Glutamatergic neuron (in vitro differentiated cells): ENCODE measurements around the gene CASKIN2. TPM values are rescaled to one million over a fixed set of nuclear protein-coding genes. Genes with fewer than 3 reads are reported as not detected.

Experiments
- DNase-seq: peaks from one replicate; pipeline ENCODE4 v3.0.0; 2022
- H3K27ac Mint-ChIP-seq: one replicate; pipeline ENCODE4 v1.8.0; 2020; ENCODE audit warnings: mild to moderate bottlenecking, mixed read lengths, inconsistent platforms; ENCODE audit not compliant: unreplicated experiment
- H3K27me3 Mint-ChIP-seq: one replicate; pipeline ENCODE4 v1.8.0; 2020; ENCODE audit warnings: mild to moderate bottlenecking, moderate library complexity, mixed read lengths, inconsistent platforms; ENCODE audit not compliant: unreplicated experiment
- H3K36me3 Mint-ChIP-seq: one replicate; pipeline ENCODE4 v1.8.0; 2020; ENCODE audit warnings: mild to moderate bottlenecking, mixed read lengths, inconsistent platforms; ENCODE audit not compliant: unreplicated experiment
- H3K4me1 Mint-ChIP-seq: one replicate; pipeline ENCODE4 v1.8.0; 2020; ENCODE audit warnings: mild to moderate bottlenecking, low read depth, mixed read lengths, inconsistent platforms; ENCODE audit not compliant: unreplicated experiment
- H3K4me3 Mint-ChIP-seq: one replicate; pipeline ENCODE4 v1.8.0; 2020; ENCODE audit warnings: mild to moderate bottlenecking, mixed read lengths, inconsistent platforms; ENCODE audit not compliant: unreplicated experiment
- H3K9me3 Mint-ChIP-seq: one replicate; pipeline ENCODE4 v1.8.0; 2020; ENCODE audit warnings: mild to moderate bottlenecking, moderate library complexity, mixed read lengths, inconsistent platforms; ENCODE audit not compliant: unreplicated experiment
- total RNA-seq: library from RNA; stranded (reverse); fragmentation: NEBNext Ultra II Directional; extraction: Animal tissue kit (Norgen Biotek cat#: 25700); gene quantifications from one replicate; pipeline ENCODE4 v1.2.1, GENCODE V29; 2021; ENCODE audit not compliant: unreplicated experiment
- TF ChIP-seq, protein P1 (sequence below): fragments of 200-600 bp; sonication (generic); IDR thresholded peaks from one replicate; pipeline ENCODE4 v1.5.0; 2021; ENCODE audit not compliant: partially characterized antibody, unreplicated experiment

The CASKIN2 gene
- total RNA-seq, 1 donor from 2014 or later = 22.1 TPM

DNA sequence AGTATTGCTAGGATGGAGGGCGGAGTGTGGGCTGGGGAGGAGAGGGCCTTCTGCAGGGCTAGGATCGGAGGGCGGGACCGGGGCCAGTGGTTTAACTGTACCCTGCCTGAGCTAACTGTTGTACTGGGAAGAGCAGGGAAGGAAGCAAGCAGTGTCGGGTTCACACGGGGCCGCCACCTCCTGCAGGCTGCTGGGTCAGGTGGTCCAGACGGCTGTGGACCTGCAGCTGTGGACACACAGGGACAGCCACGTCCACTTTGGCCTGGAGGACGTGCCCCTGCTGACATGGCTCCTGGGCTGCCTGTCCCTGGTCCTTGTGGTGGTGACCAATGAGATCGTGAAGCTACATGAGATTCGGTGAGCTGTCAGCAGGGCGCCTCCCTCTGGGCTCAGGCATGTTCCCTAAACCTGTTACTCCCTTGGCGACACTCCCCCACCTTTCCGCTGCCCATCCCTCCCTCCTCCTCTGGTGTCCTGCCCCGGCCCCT lies 16.6 kb downstream of the CASKIN2 start:
- Mint-ChIP-seq H3K27ac (no peak overlapping the region), H3K36me3 (no peaks in the 10 kb centered on the region), H3K4me3 (no peak overlapping the region), H3K9me3 (peaks cover 7% of the 10 kb centered on the region), H3K27me3 (peaks cover 2% of the 10 kb centered on the region), H3K4me1 (peaks cover 3% of the 10 kb centered on the region)
- DNase-seq = no peak
- TF ChIP-seq, protein P1, sequence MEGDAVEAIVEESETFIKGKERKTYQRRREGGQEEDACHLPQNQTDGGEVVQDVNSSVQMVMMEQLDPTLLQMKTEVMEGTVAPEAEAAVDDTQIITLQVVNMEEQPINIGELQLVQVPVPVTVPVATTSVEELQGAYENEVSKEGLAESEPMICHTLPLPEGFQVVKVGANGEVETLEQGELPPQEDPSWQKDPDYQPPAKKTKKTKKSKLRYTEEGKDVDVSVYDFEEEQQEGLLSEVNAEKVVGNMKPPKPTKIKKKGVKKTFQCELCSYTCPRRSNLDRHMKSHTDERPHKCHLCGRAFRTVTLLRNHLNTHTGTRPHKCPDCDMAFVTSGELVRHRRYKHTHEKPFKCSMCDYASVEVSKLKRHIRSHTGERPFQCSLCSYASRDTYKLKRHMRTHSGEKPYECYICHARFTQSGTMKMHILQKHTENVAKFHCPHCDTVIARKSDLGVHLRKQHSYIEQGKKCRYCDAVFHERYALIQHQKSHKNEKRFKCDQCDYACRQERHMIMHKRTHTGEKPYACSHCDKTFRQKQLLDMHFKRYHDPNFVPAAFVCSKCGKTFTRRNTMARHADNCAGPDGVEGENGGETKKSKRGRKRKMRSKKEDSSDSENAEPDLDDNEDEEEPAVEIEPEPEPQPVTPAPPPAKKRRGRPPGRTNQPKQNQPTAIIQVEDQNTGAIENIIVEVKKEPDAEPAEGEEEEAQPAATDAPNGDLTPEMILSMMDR = no peak

DNA sequence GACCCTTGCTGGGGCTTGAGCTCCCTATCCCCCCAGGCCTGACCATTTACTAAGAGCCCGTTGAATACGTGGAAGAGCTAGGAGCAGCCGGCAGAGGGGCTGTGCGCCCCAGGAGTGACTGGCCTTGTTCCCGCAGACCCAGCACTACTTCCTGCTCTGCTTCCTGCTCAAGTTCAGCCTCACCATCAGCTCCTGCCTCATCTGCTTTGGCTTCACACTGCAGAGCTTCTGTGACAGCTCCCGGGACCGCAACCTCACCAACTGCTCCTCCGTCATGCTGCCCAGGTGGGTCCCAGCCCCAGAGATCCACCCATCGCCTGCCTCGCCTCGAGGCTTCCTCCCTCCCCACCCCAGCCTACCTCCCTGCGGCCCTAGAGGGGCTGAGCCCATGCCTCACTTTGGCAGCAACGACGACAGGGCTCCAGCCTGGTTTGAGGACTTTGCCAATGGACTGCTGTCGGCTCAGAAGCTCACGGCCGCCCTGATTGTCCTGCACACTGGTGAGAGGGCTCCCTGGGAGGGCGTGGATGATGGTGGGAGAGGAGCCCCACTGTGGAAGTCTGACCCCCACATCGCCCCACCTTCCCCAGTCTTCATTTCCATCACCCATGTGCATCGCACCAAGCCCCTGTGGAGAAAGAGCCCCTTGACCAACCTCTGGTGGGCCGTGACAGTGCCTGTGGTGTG lies 17.2 kb downstream of the CASKIN2 start:
- Mint-ChIP-seq H3K27ac (no peak overlapping the region), H3K4me3 (no peak overlapping the region)

DNA sequence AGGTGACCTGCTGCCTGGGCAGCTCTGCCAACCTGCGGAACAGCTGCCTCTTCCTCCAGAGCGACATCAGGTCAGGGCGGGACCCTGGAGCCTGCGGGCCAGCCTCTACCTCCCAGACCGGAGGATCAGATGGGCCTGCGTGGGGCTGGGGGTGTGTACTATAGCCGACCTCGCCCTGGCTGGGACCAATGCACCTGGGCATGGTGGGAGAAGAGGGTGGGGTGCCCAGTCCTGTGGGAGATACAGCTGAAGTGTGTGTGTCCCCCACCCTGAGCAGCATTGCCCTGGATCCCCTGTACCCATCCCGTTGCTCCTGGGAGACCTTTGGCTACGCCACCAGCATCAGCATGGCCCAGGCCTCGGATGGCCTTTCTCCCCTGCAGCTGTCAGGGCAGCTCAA lies 19.3 kb downstream of the CASKIN2 start:
- Mint-ChIP-seq H3K27ac (no peak overlapping the region), H3K4me1 (peaks cover 3% of the 10 kb centered on the region), H3K36me3 (no peaks in the 10 kb centered on the region), H3K9me3 (peaks cover 7% of the 10 kb centered on the region), H3K27me3 (peaks cover 4% of the 10 kb centered on the region), H3K4me3 (no peak overlapping the region)
- DNase-seq = no peak
- TF ChIP-seq, protein P1 = no peak

More for the DNA sequence above, 17.2 kb downstream of the CASKIN2 start:
- Mint-ChIP-seq H3K36me3 (no peaks in the 10 kb centered on the region), H3K4me1 (peaks cover 3% of the 10 kb centered on the region), H3K27me3 (peaks cover 2% of the 10 kb centered on the region), H3K9me3 (peaks cover 7% of the 10 kb centered on the region)
- TF ChIP-seq, protein P1 = no peak
- DNase-seq = no peak

DNA sequence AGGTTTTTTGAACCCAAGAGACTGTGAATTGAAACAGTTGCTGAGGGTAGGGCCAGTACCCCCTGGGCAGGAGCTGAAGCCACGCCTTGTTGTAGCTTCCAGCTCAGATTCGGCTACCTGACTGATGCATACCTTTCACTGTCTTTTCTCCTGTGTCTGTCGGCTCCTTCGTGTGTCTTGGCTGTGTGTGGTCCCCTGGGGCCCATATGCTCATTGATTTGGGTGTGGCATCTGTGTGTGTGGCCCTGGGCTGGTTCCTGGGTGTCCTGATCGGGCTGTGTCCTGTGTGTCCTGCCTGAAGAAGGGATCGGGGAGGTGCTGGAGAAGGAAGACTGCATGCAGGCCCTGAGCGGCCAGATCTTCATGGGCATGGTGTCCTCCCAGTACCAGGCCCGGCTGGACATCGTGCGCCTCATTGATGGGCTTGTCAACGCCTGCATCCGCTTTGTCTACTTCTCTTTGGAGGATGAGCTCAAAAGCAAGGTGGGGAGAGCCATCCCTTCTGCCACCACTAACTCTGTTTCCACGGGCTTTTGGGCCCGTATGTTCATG lies 20.9 kb downstream of the CASKIN2 start:
- Mint-ChIP-seq H3K36me3 (no peaks in the 10 kb centered on the region), H3K9me3 (peaks cover 7% of the 10 kb centered on the region), H3K4me1 (peaks cover 3% of the 10 kb centered on the region), H3K4me3 (no peak overlapping the region), H3K27me3 (peaks cover 4% of the 10 kb centered on the region), H3K27ac (no peak overlapping the region)
- no peak for DNase-seq
- TF ChIP-seq, protein P1 = no peak

DNA sequence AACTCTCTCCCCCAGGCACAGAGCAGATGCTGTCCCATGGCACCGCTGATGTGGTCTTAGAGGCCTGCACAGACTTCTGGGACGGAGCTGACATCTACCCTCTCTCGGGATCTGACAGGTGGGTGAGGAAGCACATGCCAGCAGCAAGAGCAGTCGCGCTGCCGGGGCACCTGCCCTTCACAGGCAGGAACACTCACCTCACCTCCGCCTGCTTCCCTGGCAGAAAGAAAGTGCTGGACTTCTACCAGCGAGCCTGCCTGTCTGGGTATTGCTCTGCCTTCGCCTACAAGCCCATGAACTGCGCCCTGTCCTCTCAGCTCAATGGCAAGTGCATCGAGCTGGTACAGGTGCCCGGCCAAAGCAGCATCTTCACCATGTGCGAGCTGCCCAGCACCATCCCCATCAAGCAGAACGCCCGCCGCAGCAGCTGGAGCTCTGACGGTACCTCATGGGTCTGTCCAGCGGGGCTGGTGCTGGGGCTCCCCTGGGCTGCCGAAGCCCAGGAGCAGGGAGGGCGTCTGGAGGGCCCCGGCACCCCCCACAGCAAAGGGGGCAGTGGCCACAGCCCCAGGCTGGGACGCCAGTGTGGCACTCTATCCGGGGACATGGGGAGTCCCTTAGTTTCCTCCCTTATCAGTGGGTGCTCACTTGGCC lies 21.7 kb downstream of the CASKIN2 start:
- no peak overlapping the region for H3K4me3 Mint-ChIP-seq
- peaks cover 3% of the 10 kb centered on the region for H3K4me1 Mint-ChIP-seq
- TF ChIP-seq, protein P1 = no peak
- H3K36me3 Mint-ChIP-seq = no peaks in the 10 kb centered on the region
- H3K27me3 Mint-ChIP-seq = peaks cover 3% of the 10 kb centered on the region
- DNase-seq = no peak
- H3K27ac Mint-ChIP-seq = no peak overlapping the region
- H3K9me3 Mint-ChIP-seq = peaks cover 7% of the 10 kb centered on the region
